Osteocyte (in vitro differentiated cells): ENCODE results near the gene KIR2DL4. TPM values are rescaled to one million over a fixed set of nuclear protein-coding genes. Genes with fewer than 3 reads are reported as not detected.
"Not testable (repeated sequence)": the region's sequence is repeated elsewhere in the genome, so short reads cannot be mapped to it uniquely, and the experiment has no call there.

Experiments used
- DNase-seq: peaks from one replicate; pipeline ENCODE4 v3.0.0; 2021; ENCODE audit warnings: mixed read lengths; ENCODE audit not compliant: unreplicated experiment; ENCODE audit errors: extremely low spot score
- H3K27ac Mint-ChIP-seq: one replicate; pipeline ENCODE4 v1.8.0; 2021; ENCODE audit warnings: mild to moderate bottlenecking, mixed read lengths; ENCODE audit not compliant: unreplicated experiment
- H3K27me3 Mint-ChIP-seq: one replicate; pipeline ENCODE4 v1.8.0; 2021; ENCODE audit warnings: mixed read lengths; ENCODE audit not compliant: unreplicated experiment
- H3K36me3 Mint-ChIP-seq: one replicate; pipeline ENCODE4 v1.8.0; 2021; ENCODE audit warnings: mixed read lengths; ENCODE audit not compliant: unreplicated experiment
- H3K4me1 Mint-ChIP-seq: one replicate; pipeline ENCODE4 v1.8.0; 2021; ENCODE audit warnings: mixed read lengths; ENCODE audit not compliant: unreplicated experiment
- H3K4me3 Mint-ChIP-seq: one replicate; pipeline ENCODE4 v1.8.0; 2021; ENCODE audit warnings: mild to moderate bottlenecking, moderate library complexity, mixed read lengths; ENCODE audit not compliant: unreplicated experiment
- H3K9me3 Mint-ChIP-seq: one replicate; pipeline ENCODE4 v1.8.0; 2021; ENCODE audit warnings: mixed read lengths; ENCODE audit not compliant: unreplicated experiment
- long read RNA-seq: library from polyadenylated mRNA; unstranded; transcript quantifications from one replicate; pipeline ENCODE4 v2.0.0, GENCODE V29; 2021
- total RNA-seq: library from RNA; stranded (reverse); gene quantifications from 2 replicates; pipeline ENCODE4 v1.2.1, GENCODE V29; 2021
- TF ChIP-seq, protein P1 (sequence below): fragments of 200-600 bp; sonication (generic); IDR thresholded peaks from 2 replicates; pipeline ENCODE4 v1.5.0; 2021; ENCODE audit warnings: antibody characterized with exemption, mild to moderate bottlenecking, moderate library complexity

KIR2DL4 gene
- not detected in 2 replicates for total RNA-seq
- long read RNA-seq: 0 reads

DNA sequence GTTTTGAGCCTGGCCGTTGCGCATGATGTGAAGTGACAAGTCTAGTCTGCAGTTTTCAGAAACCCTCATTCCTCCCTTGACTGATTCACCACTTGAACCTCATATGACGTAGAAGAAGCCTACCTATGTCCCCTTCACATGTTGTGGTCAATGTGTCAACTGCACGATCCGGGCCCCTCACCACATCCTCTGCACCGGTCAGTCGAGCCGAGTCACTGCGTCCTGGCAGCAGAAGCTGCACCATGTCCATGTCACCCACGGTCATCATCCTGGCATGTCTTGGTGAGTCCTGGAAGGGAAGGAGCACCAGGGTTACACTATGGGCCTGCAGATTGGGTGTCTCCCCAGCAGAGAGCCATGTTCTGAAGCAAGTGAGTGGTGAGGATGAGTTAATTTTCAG is at the start of gene KIR2DL4:
TSS of gene KIR2DL4 (plus strand) at position 201 of the 400 bp plus-strand sequence. CDS start at position 243, 42 bp downstream.
- no peaks in the 10 kb centered on the region for H3K36me3 Mint-ChIP-seq
- peaks cover 37% of the 10 kb centered on the region for H3K9me3 Mint-ChIP-seq
- no peaks in the 10 kb centered on the region for H3K4me1 Mint-ChIP-seq

GRCh38 chr19:54756204-54757110 is 47.0 kb upstream of the KIR2DL4 start:
- H3K4me1 Mint-ChIP-seq, H3K27ac Mint-ChIP-seq, H3K27me3 Mint-ChIP-seq, H3K36me3 Mint-ChIP-seq, H3K4me3 Mint-ChIP-seq, DNase-seq: not testable (repeated sequence)
- peaks cover 61% of the 10 kb centered on the region for H3K9me3 Mint-ChIP-seq

More for the DNA sequence above, at the start of gene KIR2DL4:
- Mint-ChIP-seq H3K4me3 (no peak within 1 kb of the TSS), H3K27ac (no peak within 1 kb of the TSS), H3K27me3 (no peaks in the 10 kb centered on the region)
- TF ChIP-seq, protein P1, sequence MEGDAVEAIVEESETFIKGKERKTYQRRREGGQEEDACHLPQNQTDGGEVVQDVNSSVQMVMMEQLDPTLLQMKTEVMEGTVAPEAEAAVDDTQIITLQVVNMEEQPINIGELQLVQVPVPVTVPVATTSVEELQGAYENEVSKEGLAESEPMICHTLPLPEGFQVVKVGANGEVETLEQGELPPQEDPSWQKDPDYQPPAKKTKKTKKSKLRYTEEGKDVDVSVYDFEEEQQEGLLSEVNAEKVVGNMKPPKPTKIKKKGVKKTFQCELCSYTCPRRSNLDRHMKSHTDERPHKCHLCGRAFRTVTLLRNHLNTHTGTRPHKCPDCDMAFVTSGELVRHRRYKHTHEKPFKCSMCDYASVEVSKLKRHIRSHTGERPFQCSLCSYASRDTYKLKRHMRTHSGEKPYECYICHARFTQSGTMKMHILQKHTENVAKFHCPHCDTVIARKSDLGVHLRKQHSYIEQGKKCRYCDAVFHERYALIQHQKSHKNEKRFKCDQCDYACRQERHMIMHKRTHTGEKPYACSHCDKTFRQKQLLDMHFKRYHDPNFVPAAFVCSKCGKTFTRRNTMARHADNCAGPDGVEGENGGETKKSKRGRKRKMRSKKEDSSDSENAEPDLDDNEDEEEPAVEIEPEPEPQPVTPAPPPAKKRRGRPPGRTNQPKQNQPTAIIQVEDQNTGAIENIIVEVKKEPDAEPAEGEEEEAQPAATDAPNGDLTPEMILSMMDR: no peak
- DNase-seq: peak; percentile 74

DNA sequence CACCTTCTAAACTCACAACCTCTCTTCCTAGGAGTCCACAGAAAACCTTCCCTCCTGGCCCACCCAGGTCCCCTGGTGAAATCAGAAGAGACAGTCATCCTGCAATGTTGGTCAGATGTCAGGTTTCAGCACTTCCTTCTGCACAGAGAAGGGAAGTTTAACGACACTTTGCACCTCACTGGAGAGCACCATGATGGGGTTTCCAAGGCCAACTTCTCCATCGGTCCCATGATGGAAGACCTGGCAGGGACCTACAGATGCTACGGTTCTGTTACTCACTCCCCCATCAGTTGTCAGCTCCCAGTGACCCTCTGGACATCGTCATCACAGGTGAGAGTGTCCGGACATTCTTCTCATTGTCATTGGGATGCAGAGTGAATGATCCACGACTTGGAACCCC is 44.8 kb upstream of the KIR2DL4 start:
- H3K27ac Mint-ChIP-seq, H3K4me1 Mint-ChIP-seq, H3K27me3 Mint-ChIP-seq, H3K4me3 Mint-ChIP-seq, DNase-seq, H3K36me3 Mint-ChIP-seq: not testable (repeated sequence)
- peaks cover 54% of the 10 kb centered on the region for H3K9me3 Mint-ChIP-seq

GRCh38 chr19:54764219-54764618 is 39.2 kb upstream of the KIR2DL4 start:
- not testable (repeated sequence) for DNase-seq, H3K4me3 Mint-ChIP-seq, H3K27me3 Mint-ChIP-seq, H3K27ac Mint-ChIP-seq, H3K4me1 Mint-ChIP-seq, H3K36me3 Mint-ChIP-seq
- H3K9me3 Mint-ChIP-seq: peaks cover 49% of the 10 kb centered on the region

- not testable (repeated sequence) for H3K27me3 Mint-ChIP-seq, H3K4me1 Mint-ChIP-seq, H3K36me3 Mint-ChIP-seq, DNase-seq, H3K27ac Mint-ChIP-seq, H3K4me3 Mint-ChIP-seq
- H3K9me3 Mint-ChIP-seq: peaks cover 51% of the 10 kb centered on the region
These were observed 36.9 kb upstream of the KIR2DL4 start for GRCh38 chr19:54766464-54766863.

DNA sequence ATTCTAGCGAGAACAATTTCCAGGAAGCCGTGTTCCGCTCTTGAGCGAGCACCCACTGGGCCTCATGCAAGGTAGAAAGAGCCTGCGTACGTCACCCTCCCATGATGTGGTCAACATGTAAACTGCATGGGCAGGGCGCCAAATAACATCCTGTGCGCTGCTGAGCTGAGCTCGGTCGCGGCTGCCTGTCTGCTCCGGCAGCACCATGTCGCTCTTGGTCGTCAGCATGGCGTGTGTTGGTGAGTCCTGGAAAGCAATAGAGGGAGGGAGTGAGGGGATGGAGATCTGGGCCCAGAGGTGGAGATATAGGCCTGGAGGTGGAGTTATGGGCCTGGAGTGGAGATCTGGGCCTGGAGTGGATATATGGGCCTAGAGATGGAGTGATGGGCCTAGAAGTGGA is 33.8 kb upstream of the KIR2DL4 start, which contains the start of gene KIR2DL1:
TSS of gene KIR2DL1 (plus strand) at position 148 of the 400 bp plus-strand sequence. CDS start at position 206, 58 bp downstream.
- not testable (repeated sequence) for H3K4me3 Mint-ChIP-seq, DNase-seq, H3K4me1 Mint-ChIP-seq, H3K36me3 Mint-ChIP-seq, H3K27me3 Mint-ChIP-seq, H3K27ac Mint-ChIP-seq
- H3K9me3 Mint-ChIP-seq: peaks cover 64% of the 10 kb centered on the region

DNA sequence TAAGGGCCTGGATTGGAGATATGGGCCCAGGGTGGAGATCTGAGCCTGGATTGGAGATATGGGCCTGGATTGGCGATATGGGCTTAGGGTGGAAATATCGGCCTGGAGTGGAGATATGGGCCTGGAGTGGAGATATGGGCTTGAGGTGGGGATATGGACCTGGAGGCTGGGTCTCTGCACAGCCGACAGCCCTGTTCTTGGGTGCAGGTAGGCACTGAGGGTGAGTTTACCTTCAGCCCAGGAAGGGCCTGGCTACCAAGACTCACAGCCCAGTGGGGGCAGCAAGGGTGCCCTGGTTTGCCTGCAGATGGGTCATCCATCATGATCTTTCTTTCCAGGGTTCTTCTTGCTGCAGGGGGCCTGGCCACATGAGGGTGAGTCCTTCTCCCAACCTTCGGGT is 32.9 kb upstream of the KIR2DL4 start:
- not testable (repeated sequence) for H3K27me3 Mint-ChIP-seq, H3K27ac Mint-ChIP-seq, DNase-seq, H3K4me3 Mint-ChIP-seq, H3K4me1 Mint-ChIP-seq, H3K36me3 Mint-ChIP-seq
- H3K9me3 Mint-ChIP-seq: peaks cover 63% of the 10 kb centered on the region

GRCh38 chr19:54771018-54771960 is 32.1 kb upstream of the KIR2DL4 start:
- H3K36me3 Mint-ChIP-seq, H3K4me3 Mint-ChIP-seq, H3K27ac Mint-ChIP-seq, H3K4me1 Mint-ChIP-seq, H3K27me3 Mint-ChIP-seq: not testable (repeated sequence)
- H3K9me3 Mint-ChIP-seq: peaks cover 63% of the 10 kb centered on the region
- peak; percentile 80 for DNase-seq

- H3K9me3 Mint-ChIP-seq: peaks cover 54% of the 10 kb centered on the region
- H3K27me3 Mint-ChIP-seq, H3K4me1 Mint-ChIP-seq, H3K4me3 Mint-ChIP-seq, H3K36me3 Mint-ChIP-seq, H3K27ac Mint-ChIP-seq: not testable (repeated sequence)
- peak; percentile 79 for DNase-seq
These were observed 30.7 kb upstream of the KIR2DL4 start for GRCh38 chr19:54772666-54773065.

GRCh38 chr19:54775095-54775815 is 28.2 kb upstream of the KIR2DL4 start:
- H3K4me3 Mint-ChIP-seq, H3K27me3 Mint-ChIP-seq, H3K4me1 Mint-ChIP-seq, H3K27ac Mint-ChIP-seq, H3K36me3 Mint-ChIP-seq: not testable (repeated sequence)
- H3K9me3 Mint-ChIP-seq: peaks cover 37% of the 10 kb centered on the region
- DNase-seq: peak; percentile 86
